H1 (cell line): ENCODE measurements around the gene GLTPD2. TPM values are rescaled to one million over a fixed set of nuclear protein-coding genes. Genes with fewer than 3 reads are reported as not detected.

Source experiments
- CTCF ChIA-PET: fragments of 300-600 bp; sonication (Branson Sonifier 250); formaldehyde crosslinking; loops from one replicate; lab custom pipeline; 2021; ENCODE audit not compliant: partially characterized antibody; lab: Charles Lee
- POLR2A ChIA-PET: fragments of 300-600 bp; sonication (Branson Sonifier 250); formaldehyde crosslinking; loops from one replicate; lab custom pipeline; 2021; ENCODE audit warnings: inconsistent platforms; ENCODE audit not compliant: partially characterized antibody; lab: Charles Lee
- DNase-seq, 2 experiments: peaks; one replicate each; pipeline versions ENCODE4 v3.0.0 to v3.0.0-alpha.2; 2010 to 2022; ENCODE audit warnings: low spot score in 2 of 2, low read depth in 1 of 2, mixed read lengths in 1 of 2
- FAIRE-seq: peaks from 2 replicates; lab custom pipeline; 2011; peaks lifted over from hg19 to GRCh38; lab: Jason Lieb, UNC
- H2AFZ ChIP-seq: 2 replicates; pipeline ENCODE4 v1.8.1; 2012; ENCODE audit warnings: low read length, inconsistent platforms
- H2AK5ac ChIP-seq: 2 replicates; pipeline ENCODE4 v1.6.1; 2013; ENCODE audit warnings: low read depth, low read length
- H2BK120ac ChIP-seq: replicated peaks from 2 replicates; pipeline ENCODE3; 2013; ENCODE audit warnings: low read depth, low read length, inconsistent platforms
- H2BK12ac ChIP-seq: 2 replicates; pipeline ENCODE4 v1.6.1; 2013; ENCODE audit warnings: low read depth, low read length
- H2BK15ac ChIP-seq: 2 replicates; pipeline ENCODE4 v1.6.1; 2013; ENCODE audit warnings: low read length
- H2BK20ac ChIP-seq: 2 replicates; pipeline ENCODE4 v1.6.1; 2013; ENCODE audit warnings: low read length
- H2BK5ac ChIP-seq: 2 replicates; pipeline ENCODE4 v1.6.1; 2013; ENCODE audit warnings: low read depth, low read length
- H3K14ac ChIP-seq: 2 replicates; pipeline ENCODE4 v1.6.1; 2013; ENCODE audit warnings: inconsistent platforms; ENCODE audit not compliant: insufficient read length
- H3K18ac ChIP-seq: 2 replicates; pipeline ENCODE4 v1.6.1; 2013; ENCODE audit warnings: low read length; ENCODE audit errors: extremely low read depth
- H3K23ac ChIP-seq: 2 replicates; pipeline ENCODE4 v1.6.1; 2013; ENCODE audit warnings: inconsistent platforms; ENCODE audit not compliant: insufficient read length
- H3K23me2 ChIP-seq: 2 replicates; pipeline ENCODE4 v1.6.1; 2013; ENCODE audit warnings: low read depth, low read length
- H3K27ac ChIP-seq: 2 replicates; pipeline ENCODE4 v1.6.1; 2011; ENCODE audit warnings: low read depth, low read length, inconsistent platforms
- H3K27me3 ChIP-seq, 4 experiments: replicated peaks in 1 of 4; 1 replicate in 1 of 4; 2 replicates in 3 of 4; pipeline versions ENCODE4 v1.6.1 to v1.8.1; 2011 to 2013; ENCODE audit warnings: low read length in 3 of 4, mild to moderate bottlenecking in 3 of 4, inconsistent platforms in 2 of 4, mixed read lengths in 2 of 4, moderate library complexity in 1 of 4; ENCODE audit not compliant: control insufficient read depth in 3 of 4, insufficient read depth in 3 of 4; ENCODE audit errors: extremely low read depth in 1 of 4
- H3K36me3 ChIP-seq, 4 experiments: 2 replicates each; pipeline versions ENCODE4 v1.6.1 to v1.8.1; 2011 to 2013; ENCODE audit warnings: mild to moderate bottlenecking in 4 of 4, low read length in 3 of 4, moderate library complexity in 2 of 4, control low read depth in 1 of 4, inconsistent platforms in 1 of 4; ENCODE audit not compliant: insufficient read depth in 4 of 4, control insufficient read depth in 2 of 4
- H3K4ac ChIP-seq: replicated peaks from 2 replicates; pipeline ENCODE3; 2013; ENCODE audit warnings: low read length, low read depth, mixed read lengths, inconsistent platforms; ENCODE audit not compliant: insufficient read length
- H3K4me1 ChIP-seq, 4 experiments: replicated peaks in 1 of 4; 1 replicate in 1 of 4; 2 replicates in 3 of 4; pipeline versions ENCODE4 v1.6.1 to v1.8.1; 2011 to 2013; ENCODE audit warnings: low read length in 3 of 4, inconsistent platforms in 2 of 4, mixed read lengths in 1 of 4; ENCODE audit not compliant: insufficient read depth in 4 of 4, control insufficient read depth in 3 of 4
- H3K4me2 ChIP-seq, 2 experiments: 2 replicates each; pipeline versions ENCODE4 v1.6.1 to v1.8.1; 2011 to 2013; ENCODE audit warnings: low read depth in 2 of 2, low read length in 2 of 2, control low read depth in 1 of 2, inconsistent platforms in 1 of 2, mild to moderate bottlenecking in 1 of 2; ENCODE audit not compliant: insufficient read depth in 1 of 2
- H3K4me3 ChIP-seq, 4 experiments: fragments of 200-600, 300-600 bp in 1 of 4; sonication (generic), shearing (Covaris generic), sonication (Bioruptor Twin) in 1 of 4; 2 replicates each; pipeline versions ENCODE4 v1.5.1 to v1.8.1; 2011 to 2016; ENCODE audit warnings: low read length in 4 of 4, low read depth in 3 of 4, control low read depth in 2 of 4, inconsistent platforms in 2 of 4, mild to moderate bottlenecking in 2 of 4, mixed read lengths in 1 of 4, moderate library complexity in 1 of 4; ENCODE audit not compliant: insufficient read depth in 2 of 4; ENCODE audit errors: extremely low read depth in 1 of 4
- H3K56ac ChIP-seq: replicated peaks from 2 replicates; pipeline ENCODE3; 2013; ENCODE audit warnings: low read depth, mild to moderate bottlenecking, mixed read lengths, low read length, inconsistent platforms; ENCODE audit not compliant: insufficient read length
- H3K79me1 ChIP-seq: 2 replicates; pipeline ENCODE4 v1.6.1; 2013; ENCODE audit warnings: low read depth, low read length, control low read depth
- H3K79me2 ChIP-seq, 2 experiments: 2 replicates each; pipeline versions ENCODE4 v1.6.1 to v1.8.1; 2012 to 2013; ENCODE audit warnings: low read length in 2 of 2, mild to moderate bottlenecking in 2 of 2, inconsistent platforms in 1 of 2; ENCODE audit not compliant: insufficient read depth in 2 of 2, control insufficient read depth in 1 of 2
- H3K9ac ChIP-seq, 4 experiments: replicated peaks in 1 of 4; 1 replicate in 1 of 4; 2 replicates in 3 of 4; pipeline versions ENCODE4 v1.6.1 to v1.8.1; 2011 to 2013; ENCODE audit warnings: low read depth in 3 of 4, low read length in 3 of 4, control low read depth in 2 of 4, mild to moderate bottlenecking in 2 of 4, moderate library complexity in 2 of 4, inconsistent platforms in 1 of 4; ENCODE audit errors: extremely low read depth in 1 of 4
- H3K9me3 ChIP-seq, 2 experiments: 2 replicates each; pipeline versions ENCODE4 v1.6.1 to v1.8.1; 2012 to 2013; ENCODE audit warnings: mild to moderate bottlenecking in 2 of 2, moderate library complexity in 2 of 2, control low read depth in 1 of 2, inconsistent platforms in 1 of 2, low read depth in 1 of 2, low read length in 1 of 2, mixed read lengths in 1 of 2; ENCODE audit not compliant: insufficient read depth in 2 of 2
- H4K20me1 ChIP-seq, 2 experiments: replicated peaks in 1 of 2; 2 replicates each; pipeline versions ENCODE3 to v1.8.1; 2011 to 2013; ENCODE audit warnings: inconsistent platforms in 2 of 2, low read length in 2 of 2, mild to moderate bottlenecking in 1 of 2; ENCODE audit not compliant: insufficient read depth in 2 of 2, control insufficient read depth in 1 of 2
- H4K5ac ChIP-seq: 2 replicates; pipeline ENCODE4 v1.6.1; 2013; ENCODE audit warnings: low read length, low read depth, mixed read lengths, inconsistent platforms; ENCODE audit not compliant: insufficient read length
- H4K8ac ChIP-seq: 2 replicates; pipeline ENCODE4 v1.8.0; 2013; ENCODE audit warnings: mild to moderate bottlenecking, moderate library complexity, low read length, inconsistent platforms; ENCODE audit not compliant: insufficient read depth; ENCODE audit errors: extremely low read depth
- H4K91ac ChIP-seq: replicated peaks from 2 replicates; pipeline ENCODE3; 2013; ENCODE audit warnings: low read length, mixed read lengths, inconsistent platforms; ENCODE audit not compliant: insufficient read length
- RBBP5 ChIP-seq: IDR thresholded peaks from 2 replicates; pipeline ENCODE4 v1.7.1; 2012; ENCODE audit warnings: low read depth, mild to moderate bottlenecking, inconsistent platforms, low read length, moderate library complexity, borderline replicate concordance
- WGBS, 2 experiments: shearing (Covaris generic) in 1 of 2; methylation state at CpG; one replicate each; pipeline versions ENCODE4 v1.1.6 to v1.1.7; 2013 to 2015; ENCODE audit warnings: low lambda C conversion rate in 2 of 2, mixed read lengths in 2 of 2, inconsistent platforms in 1 of 2, low coverage in 1 of 2, missing lambda C conversion rate in 1 of 2; ENCODE audit not compliant: insufficient replicate concordance in 2 of 2, insufficient coverage in 1 of 2, insufficient read length in 1 of 2; ENCODE audit errors: extremely low coverage in 1 of 2, missing lambda C conversion rate in 1 of 2; 5-methylcytosine and 5-hydroxymethylcytosine counted together
- polyA plus RNA-seq, 7 experiments: library from polyadenylated mRNA; depleted of rRNA in 3 of 7; stranded (reverse) in 5 of 7; unstranded in 2 of 7; fragments of >200 nt in 5 of 7; fragments of 200-250 nt in 2 of 7; gene quantifications; 1 replicate in 5 of 7; 2 replicates in 1 of 7; 4 replicates in 1 of 7; pipeline versions ENCODE4 v1.2.1 to v1.2.3, GENCODE V29; 2011 to 2013; ENCODE audit warnings: missing spikeins in 2 of 7, mixed read lengths in 2 of 7
- total RNA-seq: library from RNA; stranded (reverse); fragmentation: NEBNext Ultra II Directional; extraction: Animal tissue kit (Norgen Biotek cat#: 25700); gene quantifications from 2 replicates; pipeline ENCODE4 v1.2.1, GENCODE V29; 2021

The GLTPD2 gene
- total and polyA plus RNA-seq, 2 of the 8 experiments (the other 6 are each of a cell fraction or from before 2014, with no cell fraction given) = not detected

DNA sequence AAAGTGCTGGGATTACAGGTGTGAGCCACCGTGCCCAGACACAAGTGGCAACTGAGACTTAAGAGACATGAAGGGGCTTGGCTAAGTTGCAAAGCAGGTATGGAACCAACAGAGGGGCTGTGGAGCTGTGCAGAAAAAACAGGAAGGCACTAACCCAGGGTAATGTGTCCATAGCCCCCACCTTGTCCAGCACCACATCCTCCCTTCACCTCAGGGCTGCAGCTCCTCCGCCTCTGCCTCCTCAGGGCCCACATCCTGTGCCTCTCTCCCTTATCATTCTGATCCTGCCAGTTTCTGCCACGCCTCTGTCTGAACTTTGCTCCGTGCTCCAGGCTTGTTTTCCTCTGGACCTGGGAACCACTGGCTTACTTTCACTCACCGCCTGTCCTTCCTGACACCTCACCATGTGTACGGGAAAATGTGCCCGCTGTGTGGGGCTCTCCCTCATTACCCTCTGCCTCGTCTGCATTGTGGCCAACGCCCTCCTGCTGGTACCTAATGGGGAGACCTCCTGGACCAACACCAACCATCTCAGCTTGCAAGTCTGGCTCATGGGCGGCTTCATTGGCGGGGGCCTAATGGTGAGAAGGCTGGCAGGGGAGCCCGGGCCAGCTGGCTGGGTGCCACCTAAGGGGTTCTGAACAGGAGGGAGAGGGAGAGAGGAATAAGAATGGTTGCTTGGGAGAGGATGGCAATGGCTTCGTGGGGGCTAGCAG, 17.1 kb upstream of the GLTPD2 start, which contains the start of gene TM4SF5:
TSS of gene TM4SF5 (plus strand) at position 368 of the 716 bp plus-strand sequence. CDS start at position 405, 37 bp downstream.
- Histone ChIP-seq H3K9me3 (no peaks in the 10 kb centered on the region), H3K79me1 (no peaks in the 10 kb centered on the region; the same call in 1 of the 2 replicates), H3K4ac (no peak within 1 kb of the TSS), H4K20me1 (no peaks in the 10 kb centered on the region), H3K23ac (no peak within 1 kb of the TSS), H2AFZ (no peak within 1 kb of the TSS), H2AK5ac (no peak within 1 kb of the TSS), H3K4me2 (no peak within 1 kb of the TSS), H3K23me2 (no peaks in the 10 kb centered on the region; the same call in 1 of the 2 replicates), H3K18ac (no peak within 1 kb of the TSS), H3K79me2 (no peaks in the 10 kb centered on the region), H2BK20ac (no peak within 1 kb of the TSS), H4K8ac (no peak within 1 kb of the TSS), H3K14ac (no peak within 1 kb of the TSS), H3K56ac (no peak within 1 kb of the TSS), H3K27ac (no peak within 1 kb of the TSS), H2BK120ac (no peak within 1 kb of the TSS), H4K5ac (no peak within 1 kb of the TSS), H3K4me1 (no peaks in the 10 kb centered on the region), H3K9ac (no peak within 1 kb of the TSS), H4K91ac (no peak within 1 kb of the TSS), H2BK5ac (no peak within 1 kb of the TSS), H3K4me3 (no peak within 1 kb of the TSS), H3K36me3 (no peaks in the 10 kb centered on the region), H2BK15ac (no peak within 1 kb of the TSS), H3K27me3 (no peaks in the 10 kb centered on the region), H2BK12ac (no peak within 1 kb of the TSS)
- no peak for DNase-seq
- no peak for FAIRE-seq
- WGBS, 2 experiments = 85% methylated on average over 12 of the region's 13 CpGs; no CpG with 5 or more reads in 1 of the 2 experiments
- no peak for TF ChIP-seq RBBP5
- ChIA-PET POLR2A (interaction anchor here (0.9 to 1.1 kb wide), 2 partner anchors 15 to 26 kb away, joined by 3 to 5 read pairs; partner anchors contain the start of gene VMO1), CTCF (interaction anchor here (1.2 to 2.2 kb wide), 3 partner anchors 16 to 32 kb away, joined by 3 to 6 read pairs (median 4); partner anchors contain the start of gene GLTPD2)
